Measurements from ENCODE around the gene TFCP2.

TFCP2 gene

DNA sequence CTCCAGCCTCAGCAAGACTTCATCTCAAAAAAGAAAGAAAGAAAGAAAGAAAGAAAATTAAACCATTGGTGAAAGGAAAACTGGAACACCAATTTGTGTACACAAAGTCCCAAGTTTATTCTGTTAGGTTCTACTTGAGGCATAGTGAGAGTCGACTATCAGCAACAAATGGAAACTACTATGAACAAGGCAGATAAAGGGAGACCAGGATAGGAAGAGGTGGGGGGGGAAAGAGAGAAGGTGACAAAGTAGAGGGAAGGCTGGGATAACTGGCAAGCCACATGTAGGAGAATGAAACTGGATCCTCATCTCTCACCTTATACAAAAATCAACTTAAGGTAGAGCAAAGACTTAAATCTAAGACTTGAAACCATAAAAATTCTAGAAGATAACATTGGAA is 25.6 kb downstream of the TFCP2 start:
- no peak for DNase-seq (ENCODE audit: extremely low read depth, low read depth)
- TF ChIP-seq, protein P1, sequence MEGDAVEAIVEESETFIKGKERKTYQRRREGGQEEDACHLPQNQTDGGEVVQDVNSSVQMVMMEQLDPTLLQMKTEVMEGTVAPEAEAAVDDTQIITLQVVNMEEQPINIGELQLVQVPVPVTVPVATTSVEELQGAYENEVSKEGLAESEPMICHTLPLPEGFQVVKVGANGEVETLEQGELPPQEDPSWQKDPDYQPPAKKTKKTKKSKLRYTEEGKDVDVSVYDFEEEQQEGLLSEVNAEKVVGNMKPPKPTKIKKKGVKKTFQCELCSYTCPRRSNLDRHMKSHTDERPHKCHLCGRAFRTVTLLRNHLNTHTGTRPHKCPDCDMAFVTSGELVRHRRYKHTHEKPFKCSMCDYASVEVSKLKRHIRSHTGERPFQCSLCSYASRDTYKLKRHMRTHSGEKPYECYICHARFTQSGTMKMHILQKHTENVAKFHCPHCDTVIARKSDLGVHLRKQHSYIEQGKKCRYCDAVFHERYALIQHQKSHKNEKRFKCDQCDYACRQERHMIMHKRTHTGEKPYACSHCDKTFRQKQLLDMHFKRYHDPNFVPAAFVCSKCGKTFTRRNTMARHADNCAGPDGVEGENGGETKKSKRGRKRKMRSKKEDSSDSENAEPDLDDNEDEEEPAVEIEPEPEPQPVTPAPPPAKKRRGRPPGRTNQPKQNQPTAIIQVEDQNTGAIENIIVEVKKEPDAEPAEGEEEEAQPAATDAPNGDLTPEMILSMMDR (IDR thresholded peaks at IDR 0.05; ENCODE audit: low read depth, low read length): no peak

DNA sequence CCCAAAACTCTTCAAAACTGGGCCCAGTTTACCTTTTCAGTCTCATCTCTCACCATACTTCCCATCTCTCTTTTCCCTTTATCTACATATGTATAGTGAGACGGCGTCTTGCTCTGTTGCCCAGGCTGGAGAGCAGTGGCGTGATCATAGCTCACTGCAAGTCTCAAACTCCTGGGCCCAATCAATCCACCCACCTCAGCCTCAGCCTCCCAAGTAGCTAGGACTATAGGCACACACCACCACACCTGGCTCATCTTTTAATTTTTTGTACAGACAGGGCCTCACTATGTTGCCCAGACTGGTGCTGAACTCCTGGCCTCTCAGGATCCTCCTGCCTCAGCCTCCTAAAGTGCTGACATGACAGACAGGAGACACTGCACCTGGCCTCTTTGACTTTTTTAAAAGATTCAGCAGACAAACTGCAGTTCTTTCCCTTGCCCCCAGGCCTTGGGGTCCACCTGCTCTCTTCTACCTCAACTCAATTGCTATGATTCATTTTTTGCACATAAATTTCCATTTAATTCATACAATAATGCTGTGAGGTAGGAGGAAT is 33.6 kb downstream of the TFCP2 start:
- DNase-seq (ENCODE audit: extremely low read depth, low read depth): no peak
- TF ChIP-seq, protein P1 (IDR thresholded peaks at IDR 0.05; ENCODE audit: low read depth, low read length): no peak

DNA sequence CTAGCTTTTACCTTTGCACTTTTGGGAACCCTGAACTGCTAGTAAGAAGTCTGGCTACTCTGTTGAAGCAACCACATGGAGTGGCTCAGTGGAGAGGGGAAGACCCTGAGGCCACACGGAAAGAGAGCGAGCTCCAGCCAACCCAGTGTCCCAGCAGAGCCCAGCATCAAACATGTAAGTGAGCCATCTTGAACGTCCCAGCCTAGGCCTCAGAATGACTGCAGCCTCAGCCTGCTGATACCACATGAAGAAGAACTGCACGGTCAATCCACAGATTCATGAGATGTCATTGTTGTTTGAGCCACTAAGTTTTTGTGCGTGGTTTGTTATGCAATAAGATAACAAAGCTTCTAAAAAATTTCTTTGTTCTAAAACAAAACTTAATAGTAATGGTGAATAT is 40.2 kb downstream of the TFCP2 start:
- no peak for DNase-seq (ENCODE audit: extremely low read depth, low read depth)

GRCh38 chr12:51131745-51132521 is 41.0 kb downstream of the TFCP2 start:
- TF ChIP-seq, protein P1 (IDR thresholded peaks at IDR 0.05; ENCODE audit: low read depth, low read length): no peak
- DNase-seq (ENCODE audit: extremely low read depth, low read depth): no peak

More for the DNA sequence above, 40.2 kb downstream of the TFCP2 start:
- TF ChIP-seq, protein P1 (IDR thresholded peaks at IDR 0.05; ENCODE audit: low read depth, low read length): no peak

DNA sequence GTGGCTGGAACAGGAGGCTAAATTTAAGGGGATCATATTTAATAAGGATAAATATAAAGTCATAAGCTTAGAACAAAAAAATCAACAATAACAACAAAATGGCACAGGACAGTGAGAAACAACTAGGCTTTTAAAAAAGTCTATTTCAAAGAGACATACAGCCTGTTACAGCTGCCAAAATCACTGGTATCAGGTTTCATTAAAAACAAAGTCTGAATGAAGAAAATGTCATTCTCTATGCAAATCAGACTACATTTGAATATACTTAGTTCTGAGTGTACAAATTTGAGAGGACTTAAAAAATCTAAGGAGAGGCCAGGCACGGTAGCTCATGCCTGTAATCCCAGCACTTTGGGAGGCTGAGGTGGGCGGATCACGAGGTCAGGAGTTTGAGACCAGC is 44.0 kb downstream of the TFCP2 start:
- TF ChIP-seq, protein P1 (IDR thresholded peaks at IDR 0.05; ENCODE audit: low read depth, low read length): no peak
- DNase-seq (ENCODE audit: extremely low read depth, low read depth): peak; percentile 4

GRCh38 chr12:51127050-51127729 is 45.7 kb downstream of the TFCP2 start:
- TF ChIP-seq, protein P1 (IDR thresholded peaks at IDR 0.05; ENCODE audit: low read depth, low read length): no peak
- no peak for DNase-seq (ENCODE audit: extremely low read depth, low read depth)

DNA sequence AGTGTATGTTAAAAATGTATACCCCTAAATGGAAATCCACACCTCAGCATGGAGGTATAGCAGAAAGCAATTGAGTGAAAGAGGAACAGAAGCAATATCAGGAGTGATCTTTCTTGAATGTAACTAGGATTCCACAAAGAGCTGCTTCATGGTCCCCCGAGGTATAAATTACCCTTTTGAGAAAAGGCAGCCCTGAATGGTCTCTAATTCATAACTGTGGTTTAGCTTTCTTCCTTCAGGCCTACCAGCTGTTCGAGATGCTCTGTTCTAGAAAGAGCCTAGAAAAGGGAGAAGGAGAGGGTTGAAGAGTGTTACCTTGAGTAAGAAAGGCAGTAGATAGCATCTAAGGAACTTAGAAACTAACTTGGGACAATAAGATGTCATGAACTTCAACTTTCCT is 46.6 kb downstream of the TFCP2 start:
- TF ChIP-seq, protein P1 (IDR thresholded peaks at IDR 0.05; ENCODE audit: low read depth, low read length): no peak
- DNase-seq (ENCODE audit: extremely low read depth, low read depth): no peak

Data from AG09319 (cell line).